Upper lobe of left lung (tissue), 4 donors: Measurements from ENCODE around the gene FIBIN.

ENCODE experiments used
- EP300 ChIP-seq, 4 donors: sonication (generic); formaldehyde crosslinking; IDR thresholded peaks; one replicate each; pipeline ENCODE4 v1.5.1; 2017; ENCODE audit warnings: antibody characterized with exemption in 4 of 4, control low read depth in 2 of 4
- POLR2AphosphoS5 ChIP-seq, 2 donors: sonication (generic); formaldehyde crosslinking; IDR thresholded peaks; one replicate each; pipeline ENCODE4 v1.5.1; 2017; ENCODE audit warnings: antibody characterized with exemption in 2 of 2
- TF ChIP-seq, protein P1 (sequence below), 6 experiments: fragments of 450-650 bp in 4 of 6; fragments of 200-600 bp in 2 of 6; sonication (generic) in 2 of 6; IDR thresholded peaks; one replicate each; pipeline ENCODE4 v1.5.1; 2016 to 2019; ENCODE audit warnings: antibody characterized with exemption in 6 of 6

DNA sequence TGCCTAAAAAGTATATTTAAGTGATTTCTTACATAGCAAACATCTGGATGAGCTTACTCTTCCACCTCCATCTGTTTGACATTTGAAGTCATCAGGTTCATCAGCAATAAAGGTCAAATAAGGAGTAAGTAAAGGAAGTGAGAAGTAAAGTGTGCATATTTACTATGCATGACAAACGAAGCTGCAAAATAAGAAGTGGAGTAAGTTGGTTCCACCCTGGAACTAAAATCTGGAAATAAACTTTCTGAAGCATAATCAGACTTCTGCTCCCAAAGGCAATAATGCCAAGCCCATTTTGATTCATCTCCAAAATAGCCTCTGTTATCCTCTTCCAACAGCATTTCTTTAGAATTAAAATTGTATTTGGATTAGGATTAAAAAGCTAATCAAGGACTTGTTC is 8.4 kb upstream of the FIBIN start:
- TF ChIP-seq EP300 (IDR thresholded peaks at IDR 0.05) (no peak), POLR2AphosphoS5 (IDR thresholded peaks at IDR 0.05) (no peak)
- TF ChIP-seq, protein P1, sequence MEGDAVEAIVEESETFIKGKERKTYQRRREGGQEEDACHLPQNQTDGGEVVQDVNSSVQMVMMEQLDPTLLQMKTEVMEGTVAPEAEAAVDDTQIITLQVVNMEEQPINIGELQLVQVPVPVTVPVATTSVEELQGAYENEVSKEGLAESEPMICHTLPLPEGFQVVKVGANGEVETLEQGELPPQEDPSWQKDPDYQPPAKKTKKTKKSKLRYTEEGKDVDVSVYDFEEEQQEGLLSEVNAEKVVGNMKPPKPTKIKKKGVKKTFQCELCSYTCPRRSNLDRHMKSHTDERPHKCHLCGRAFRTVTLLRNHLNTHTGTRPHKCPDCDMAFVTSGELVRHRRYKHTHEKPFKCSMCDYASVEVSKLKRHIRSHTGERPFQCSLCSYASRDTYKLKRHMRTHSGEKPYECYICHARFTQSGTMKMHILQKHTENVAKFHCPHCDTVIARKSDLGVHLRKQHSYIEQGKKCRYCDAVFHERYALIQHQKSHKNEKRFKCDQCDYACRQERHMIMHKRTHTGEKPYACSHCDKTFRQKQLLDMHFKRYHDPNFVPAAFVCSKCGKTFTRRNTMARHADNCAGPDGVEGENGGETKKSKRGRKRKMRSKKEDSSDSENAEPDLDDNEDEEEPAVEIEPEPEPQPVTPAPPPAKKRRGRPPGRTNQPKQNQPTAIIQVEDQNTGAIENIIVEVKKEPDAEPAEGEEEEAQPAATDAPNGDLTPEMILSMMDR (IDR thresholded peaks at IDR 0.05) = no peak
